Calu3 (cell line): ENCODE results near the gene EML6. TPM values are rescaled to one million over a fixed set of nuclear protein-coding genes. Genes with fewer than 3 reads are reported as not detected.

Experiments
- BruUV-seq: library from RNA; stranded (reverse); fragments of 400-500 nt; replicated peaks from 2 replicates; lab custom pipeline; 2021; lab: Mats Ljungman, UMichigan
- CTCF ChIA-PET: fragments of 300-600 bp; sonication (Branson Sonifier 250); formaldehyde crosslinking; loops from one replicate; lab custom pipeline; 2022; ENCODE audit warnings: antibody characterized with exemption; lab: Charles Lee
- DNase-seq: peaks from one replicate; pipeline ENCODE4 v3.0.0; 2022
- H3K27ac Mint-ChIP-seq: one replicate; pipeline ENCODE4 v1.8.0; 2022; ENCODE audit warnings: mixed read lengths; ENCODE audit not compliant: unreplicated experiment
- H3K27me3 Mint-ChIP-seq: one replicate; pipeline ENCODE4 v1.8.0; 2022; ENCODE audit warnings: mixed read lengths; ENCODE audit not compliant: unreplicated experiment
- H3K36me3 Mint-ChIP-seq: one replicate; pipeline ENCODE4 v1.8.0; 2022; ENCODE audit warnings: mild to moderate bottlenecking, moderate library complexity, mixed read lengths; ENCODE audit not compliant: insufficient read depth, unreplicated experiment
- H3K4me1 Mint-ChIP-seq: one replicate; pipeline ENCODE4 v1.8.0; 2022; ENCODE audit warnings: mild to moderate bottlenecking, low read depth, mixed read lengths; ENCODE audit not compliant: unreplicated experiment
- H3K4me3 Mint-ChIP-seq: one replicate; pipeline ENCODE4 v1.8.0; 2022; ENCODE audit warnings: mild to moderate bottlenecking, low read depth, moderate library complexity, mixed read lengths; ENCODE audit not compliant: unreplicated experiment
- H3K9me3 Mint-ChIP-seq: one replicate; pipeline ENCODE4 v1.8.0; 2022; ENCODE audit warnings: low read depth, mixed read lengths; ENCODE audit not compliant: unreplicated experiment
- CTCF ChIP-seq: fragments of 200-600 bp; IDR thresholded peaks from one replicate; pipeline ENCODE4 v1.8.0; 2022; ENCODE audit warnings: antibody characterized with exemption; ENCODE audit not compliant: unreplicated experiment
- intact Hi-C: fragments of 100-400 bp; cut with micrococcal nuclease; formaldehyde crosslinking; loops from one replicate; pipeline ENCODE4 v1.10.0; 2022; ENCODE audit not compliant: unreplicated experiment
- total RNA-seq: library from RNA; stranded (reverse); gene quantifications from 2 replicates; pipeline ENCODE4 v1.2.3, GENCODE V29; 2022

The EML6 gene
- total RNA-seq, 1 experiment from 2014 or later, result 0.45 TPM

GRCh38 chr2:54708584-54709335 lies 14.7 kb upstream of the EML6 start:
- intact Hi-C loops, result no loop called here
- TF ChIP-seq CTCF, result no peak
- H3K4me3 Mint-ChIP-seq, result peak overlapping the region; percentile 80
- H3K9me3 Mint-ChIP-seq, result no peaks in the 10 kb centered on the region
- no peak overlapping the region for H3K27ac Mint-ChIP-seq
- peaks cover 12% of the 10 kb centered on the region for H3K27me3 Mint-ChIP-seq
- H3K36me3 Mint-ChIP-seq, result peaks cover 14% of the 10 kb centered on the region
- no TSS peak for BruUV-seq
- CTCF ChIA-PET, result interaction anchor here (0.9 to 1.8 kb wide), 5 partner anchors 17 to 502 kb away, joined by 3 to 7 read pairs (median 4); no protein-coding TSS in a partner anchor
- DNase-seq, result peak; percentile 54
- H3K4me1 Mint-ChIP-seq, result no peaks in the 10 kb centered on the region

GRCh38 chr2:54709336-54709809 lies 14.1 kb upstream of the EML6 start:
- intact Hi-C loops, result no loop called here
- TF ChIP-seq CTCF, result no peak
- Mint-ChIP-seq H3K4me3 (peak overlapping the region; percentile 80), H3K36me3 (peaks cover 14% of the 10 kb centered on the region), H3K9me3 (no peaks in the 10 kb centered on the region), H3K4me1 (no peaks in the 10 kb centered on the region), H3K27ac (no peak overlapping the region), H3K27me3 (peaks cover 12% of the 10 kb centered on the region)
- BruUV-seq, result no TSS peak
- DNase-seq, result no peak
- CTCF ChIA-PET, result interaction anchor here (0.9 to 1.8 kb wide), 4 partner anchors 18 to 503 kb away, joined by 3 to 7 read pairs (median 4); no protein-coding TSS in a partner anchor

- Mint-ChIP-seq H3K27me3 (peaks cover 12% of the 10 kb centered on the region), H3K27ac (no peak overlapping the region), H3K4me1 (no peaks in the 10 kb centered on the region), H3K4me3 (no peak overlapping the region), H3K36me3 (peaks cover 14% of the 10 kb centered on the region), H3K9me3 (no peaks in the 10 kb centered on the region)
- CTCF ChIA-PET, result interaction anchor here (1.7 to 1.8 kb wide), 2 partner anchors 18 to 128 kb away, joined by 4 to 7 read pairs; no protein-coding TSS in a partner anchor
- intact Hi-C loops, result no loop called here
- no TSS peak for BruUV-seq
- no peak for DNase-seq
- TF ChIP-seq CTCF, result no peak
These were observed 13.2 kb upstream of the EML6 start for GRCh38 chr2:54710216-54710615.

- intact Hi-C loops, result no loop called here
- Mint-ChIP-seq H3K4me3 (no peak overlapping the region), H3K27ac (no peak overlapping the region), H3K36me3 (peaks cover 14% of the 10 kb centered on the region), H3K9me3 (no peaks in the 10 kb centered on the region), H3K4me1 (no peaks in the 10 kb centered on the region), H3K27me3 (peaks cover 15% of the 10 kb centered on the region)
- DNase-seq, result no peak
- TF ChIP-seq CTCF, result no peak
- no TSS peak for BruUV-seq
- CTCF ChIA-PET, result no interaction called here
These were observed 10.9 kb upstream of the EML6 start for GRCh38 chr2:54712516-54712915.
